ENCODE results near the gene CHRNA1.
A peak's percentile ranks its signal among the peaks of the same experiment; 100 is the strongest.

The CHRNA1 gene

GRCh38 chr2:174776223-174776622, 12.0 kb upstream of the CHRNA1 start:
- ATAC-seq (no peak), DNase-seq (no peak)
- no peaks in the 10 kb centered on the region for H3K9me3 Mint-ChIP-seq
- H3K4me3 Mint-ChIP-seq = no peak overlapping the region
- peaks cover 82% of the 10 kb centered on the region for H3K4me1 Mint-ChIP-seq
- peak overlapping the region in 1 of 2 donors; percentile 45 for H3K27ac Mint-ChIP-seq
- no peaks in the 10 kb centered on the region for H3K27me3 Mint-ChIP-seq

- DNase-seq = no peak
- no peaks in the 10 kb centered on the region for H3K9me3 Mint-ChIP-seq
- H3K27ac Mint-ChIP-seq = peak overlapping the region in 1 of 2 donors; percentile 45
- peaks cover 76% of the 10 kb centered on the region for H3K4me1 Mint-ChIP-seq
- H3K27me3 Mint-ChIP-seq = no peaks in the 10 kb centered on the region
- no peak for ATAC-seq
- H3K4me3 Mint-ChIP-seq = no peak overlapping the region
Observed at GRCh38 chr2:174775571-174775980, 11.3 kb upstream of the CHRNA1 start.

DNA sequence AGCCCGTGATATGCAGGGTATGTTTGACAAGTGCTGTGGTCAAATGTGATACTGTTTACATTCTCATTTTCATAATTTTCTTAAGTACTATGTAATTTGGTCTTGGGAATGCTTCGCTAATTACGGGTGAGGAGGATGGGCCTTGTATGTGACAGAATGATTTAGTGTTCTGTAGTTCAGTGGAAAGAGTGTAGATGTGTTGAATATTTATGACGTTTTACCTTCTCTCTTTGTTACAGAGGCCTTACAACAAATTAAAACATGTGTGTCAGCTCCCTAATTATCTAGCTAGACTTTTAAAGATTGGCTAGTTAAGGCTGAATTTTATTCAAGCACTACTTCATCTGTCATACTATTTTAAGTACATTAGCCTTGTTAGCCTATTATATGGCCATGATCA, 10.6 kb upstream of the CHRNA1 start:
- Mint-ChIP-seq H3K9me3 (no peaks in the 10 kb centered on the region), H3K27me3 (no peaks in the 10 kb centered on the region), H3K27ac (peak overlapping the region in 1 of 2 donors; percentile 23), H3K4me1 (peaks cover 69% of the 10 kb centered on the region), H3K4me3 (no peak overlapping the region)
- ATAC-seq (no peak), DNase-seq (no peak)

DNA sequence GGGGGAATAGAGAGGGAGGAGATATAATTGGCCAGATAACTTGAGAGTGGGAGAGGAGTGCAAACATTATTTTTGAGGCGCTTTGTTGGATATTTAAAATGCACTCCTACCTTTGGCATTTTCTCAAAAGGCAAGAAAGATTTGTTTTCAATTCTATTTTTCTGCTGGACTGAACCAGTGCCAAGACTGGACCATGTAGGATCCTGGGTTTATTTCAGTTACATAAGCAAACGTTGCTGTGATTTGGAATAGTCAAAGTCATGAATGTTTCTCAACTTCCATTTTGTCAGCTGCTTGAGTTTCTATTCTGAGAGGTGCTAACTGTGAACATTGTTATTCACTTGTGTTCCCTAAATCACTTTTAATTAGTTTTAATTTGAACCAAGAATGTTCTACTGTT, 8.9 kb upstream of the CHRNA1 start:
- Mint-ChIP-seq H3K27ac (no peak overlapping the region), H3K27me3 (no peaks in the 10 kb centered on the region), H3K9me3 (no peaks in the 10 kb centered on the region), H3K4me1 (peaks cover 52% of the 10 kb centered on the region), H3K4me3 (no peak overlapping the region)
- ATAC-seq (no peak), DNase-seq (no peak)

DNA sequence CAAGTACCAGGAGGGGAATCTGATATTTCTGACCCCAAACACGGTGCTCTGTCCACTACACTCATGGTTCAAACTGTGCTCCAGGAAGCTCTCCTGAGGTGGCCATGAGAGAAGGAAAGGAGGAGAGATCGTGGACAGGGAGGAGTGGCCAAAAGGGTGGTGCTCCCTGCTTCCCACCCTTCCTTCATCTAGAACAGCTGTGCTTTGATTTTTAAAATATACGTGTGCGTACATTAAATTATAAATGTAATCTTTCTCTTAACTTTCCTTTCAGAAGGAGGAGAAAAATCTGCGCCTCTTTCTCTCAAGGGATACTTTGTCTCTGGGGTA, 8.2 kb upstream of the CHRNA1 start:
- Mint-ChIP-seq H3K27ac (peak overlapping the region in 1 of 2 donors; percentile 82), H3K4me3 (peak overlapping the region; percentile 23 to 42), H3K27me3 (no peaks in the 10 kb centered on the region), H3K4me1 (peaks cover 45% of the 10 kb centered on the region), H3K9me3 (no peaks in the 10 kb centered on the region)
- DNase-seq = no peak
- no peak for ATAC-seq

DNA sequence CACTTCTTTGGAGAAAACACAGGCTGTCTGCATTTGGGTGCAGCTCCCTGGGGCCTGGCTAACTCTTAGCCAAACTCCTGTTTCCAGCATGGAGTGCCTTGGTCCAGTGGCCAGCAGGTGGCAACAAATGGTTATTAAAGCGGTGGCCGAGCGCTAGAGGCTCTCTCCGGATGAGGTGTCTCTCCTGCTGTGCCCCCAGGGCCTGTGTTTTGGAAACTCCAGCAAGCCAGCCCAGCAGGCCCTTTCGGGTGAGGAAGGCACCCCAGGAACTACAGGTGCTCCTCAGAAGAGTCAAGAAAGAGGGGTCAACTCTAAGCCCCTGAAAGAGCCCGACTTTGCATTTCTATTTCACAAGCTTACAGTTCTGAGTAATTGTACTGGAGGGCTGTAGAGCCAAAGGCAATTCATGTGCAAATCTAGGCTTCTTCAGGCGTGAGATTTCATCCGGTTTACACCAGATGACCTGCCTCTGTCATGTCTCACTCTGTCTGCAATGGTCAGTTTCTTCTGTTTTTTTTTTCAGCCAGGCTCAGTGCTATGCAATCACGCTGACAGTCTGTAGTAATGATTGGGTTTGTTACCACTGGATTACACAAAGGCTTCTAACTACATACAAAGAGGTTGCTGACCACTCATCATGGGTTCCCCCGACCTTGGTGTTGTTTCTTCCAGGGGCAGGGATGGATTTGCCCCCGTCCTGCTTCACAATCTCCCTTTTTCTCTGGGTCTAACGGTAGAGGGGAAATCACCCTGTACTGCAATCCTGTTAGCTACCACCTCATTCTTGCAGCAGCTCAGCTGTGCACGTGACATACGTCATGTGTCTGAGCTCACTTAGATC, 7.6 kb upstream of the CHRNA1 start:
- no peaks in the 10 kb centered on the region for H3K27me3 Mint-ChIP-seq
- H3K9me3 Mint-ChIP-seq = no peaks in the 10 kb centered on the region
- DNase-seq = peak; percentile 62 to 73
- peaks cover 39% of the 10 kb centered on the region for H3K4me1 Mint-ChIP-seq
- ATAC-seq = peak; percentile 95
- H3K27ac Mint-ChIP-seq = peak overlapping the region; percentile 55 to 82
- peak overlapping the region in 1 of 2 donors; percentile 23 for H3K4me3 Mint-ChIP-seq

DNA sequence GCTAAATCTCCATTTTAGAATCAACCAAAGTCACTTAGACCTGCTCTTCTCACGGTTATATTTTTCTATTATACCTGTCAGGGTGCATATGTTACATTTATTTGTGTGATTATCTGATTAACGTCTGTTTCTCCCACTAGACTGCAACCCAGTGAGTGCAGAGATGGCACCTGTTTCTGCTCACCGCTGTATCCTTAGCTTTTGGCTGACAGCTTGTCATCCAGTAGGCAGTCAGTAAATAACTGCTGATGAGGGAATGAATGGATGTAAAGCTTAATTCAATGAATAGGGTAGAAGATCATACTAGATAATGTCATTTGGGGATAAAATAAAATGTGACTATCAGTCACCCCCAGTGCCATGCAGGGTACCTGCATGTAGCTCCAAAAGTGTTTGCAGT, 6.9 kb upstream of the CHRNA1 start:
- H3K27ac Mint-ChIP-seq = no peak overlapping the region
- DNase-seq = no peak

GRCh38 chr2:174768557-174768956, 4.3 kb upstream of the CHRNA1 start:
- H3K4me1 Mint-ChIP-seq = peaks cover 21% of the 10 kb centered on the region
- no peak for DNase-seq
- H3K27ac Mint-ChIP-seq = no peak overlapping the region
- no peak overlapping the region for H3K4me3 Mint-ChIP-seq
- no peaks in the 10 kb centered on the region for H3K27me3 Mint-ChIP-seq
- no peak for ATAC-seq
- no peaks in the 10 kb centered on the region for H3K9me3 Mint-ChIP-seq

More for the DNA sequence above, 6.9 kb upstream of the CHRNA1 start:
- no peaks in the 10 kb centered on the region for H3K27me3 Mint-ChIP-seq
- peaks cover 32% of the 10 kb centered on the region for H3K4me1 Mint-ChIP-seq
- ATAC-seq = peak; percentile 6
- H3K4me3 Mint-ChIP-seq = no peak overlapping the region
- no peaks in the 10 kb centered on the region for H3K9me3 Mint-ChIP-seq

- Mint-ChIP-seq H3K4me1 (peaks cover 23% of the 10 kb centered on the region), H3K9me3 (no peaks in the 10 kb centered on the region), H3K27me3 (peaks cover 5% of the 10 kb centered on the region), H3K27ac (no peak overlapping the region), H3K4me3 (no peak overlapping the region)
- ATAC-seq = no peak
- no peak for DNase-seq
Observed at GRCh38 chr2:174766271-174766670, 2.0 kb upstream of the CHRNA1 start.

DNA sequence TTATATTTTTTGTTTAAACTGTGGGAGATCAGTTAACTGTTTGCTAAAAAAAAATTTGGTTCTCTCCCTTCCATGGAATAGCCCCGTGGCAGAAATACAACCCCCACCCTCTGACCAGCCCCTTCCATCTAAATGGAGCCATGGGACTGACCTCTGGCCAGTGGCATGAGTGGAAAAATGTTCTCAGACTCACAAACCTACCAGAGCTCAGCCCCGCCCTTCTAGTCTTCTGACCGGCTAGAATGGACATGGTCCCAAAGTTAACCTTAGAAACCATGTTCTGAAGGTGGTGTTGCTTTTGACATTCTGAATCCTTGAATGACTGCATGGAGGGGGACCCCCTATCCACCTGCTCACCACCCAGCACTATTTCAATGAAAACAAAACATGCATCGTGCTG, 1.3 kb upstream of the CHRNA1 start:
- Mint-ChIP-seq H3K4me1 (peaks cover 23% of the 10 kb centered on the region), H3K9me3 (no peaks in the 10 kb centered on the region), H3K27me3 (peaks cover 5% of the 10 kb centered on the region), H3K27ac (no peak overlapping the region), H3K4me3 (no peak overlapping the region)
- DNase-seq = no peak
- ATAC-seq = no peak

- Mint-ChIP-seq H3K4me1 (peaks cover 29% of the 10 kb centered on the region), H3K27ac (no peak overlapping the region), H3K4me3 (no peak overlapping the region), H3K9me3 (no peaks in the 10 kb centered on the region), H3K27me3 (peaks cover 5% of the 10 kb centered on the region)
- ATAC-seq = no peak
- DNase-seq = no peak
Observed at GRCh38 chr2:174763780-174764179, 492 bp downstream of the CHRNA1 start.

- H3K4me3 Mint-ChIP-seq = no peak overlapping the region
- no peaks in the 10 kb centered on the region for H3K9me3 Mint-ChIP-seq
- peaks cover 5% of the 10 kb centered on the region for H3K27me3 Mint-ChIP-seq
- ATAC-seq = no peak
- no peak for DNase-seq
- peaks cover 29% of the 10 kb centered on the region for H3K4me1 Mint-ChIP-seq
- H3K27ac Mint-ChIP-seq = no peak overlapping the region
Observed at GRCh38 chr2:174762464-174762863, 1.8 kb downstream of the CHRNA1 start.

DNA sequence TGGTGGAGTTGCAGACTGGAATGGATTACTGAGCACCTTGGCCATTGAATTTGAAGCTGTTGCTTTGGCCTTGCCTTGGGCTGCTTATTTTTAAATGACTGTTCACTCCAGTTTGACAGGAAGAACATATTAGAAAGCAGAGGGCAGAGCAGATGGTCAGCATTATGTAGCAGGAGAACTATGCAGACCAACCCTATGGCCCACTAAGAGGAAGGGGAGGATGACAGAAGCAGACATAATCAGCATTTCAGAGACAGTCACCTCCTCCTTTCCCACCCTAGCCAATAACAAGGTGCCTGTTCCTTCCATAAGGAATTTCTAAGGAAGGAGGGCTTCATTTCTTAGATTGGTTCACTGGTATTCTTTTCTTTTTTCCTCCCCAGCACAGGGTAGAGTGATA, 2.4 kb downstream of the CHRNA1 start:
- Mint-ChIP-seq H3K27me3 (peaks cover 5% of the 10 kb centered on the region), H3K9me3 (no peaks in the 10 kb centered on the region), H3K27ac (no peak overlapping the region), H3K4me1 (peaks cover 29% of the 10 kb centered on the region), H3K4me3 (no peak overlapping the region)
- DNase-seq (no peak), ATAC-seq (no peak)

- no peaks in the 10 kb centered on the region for H3K9me3 Mint-ChIP-seq
- H3K27me3 Mint-ChIP-seq = peaks cover 5% of the 10 kb centered on the region
- H3K4me1 Mint-ChIP-seq = peaks cover 29% of the 10 kb centered on the region
- H3K4me3 Mint-ChIP-seq = no peak overlapping the region
- DNase-seq = no peak
- no peak for ATAC-seq
- H3K27ac Mint-ChIP-seq = no peak overlapping the region
Observed at GRCh38 chr2:174760845-174761473, 3.3 kb downstream of the CHRNA1 start.

- ATAC-seq = no peak
- H3K27me3 Mint-ChIP-seq = peaks cover 5% of the 10 kb centered on the region
- H3K27ac Mint-ChIP-seq = no peak overlapping the region
- H3K4me3 Mint-ChIP-seq = no peak overlapping the region
- peaks cover 29% of the 10 kb centered on the region for H3K4me1 Mint-ChIP-seq
- H3K9me3 Mint-ChIP-seq = no peaks in the 10 kb centered on the region
- DNase-seq = no peak
Observed at GRCh38 chr2:174759381-174760065, 4.7 kb downstream of the CHRNA1 start.

DNA sequence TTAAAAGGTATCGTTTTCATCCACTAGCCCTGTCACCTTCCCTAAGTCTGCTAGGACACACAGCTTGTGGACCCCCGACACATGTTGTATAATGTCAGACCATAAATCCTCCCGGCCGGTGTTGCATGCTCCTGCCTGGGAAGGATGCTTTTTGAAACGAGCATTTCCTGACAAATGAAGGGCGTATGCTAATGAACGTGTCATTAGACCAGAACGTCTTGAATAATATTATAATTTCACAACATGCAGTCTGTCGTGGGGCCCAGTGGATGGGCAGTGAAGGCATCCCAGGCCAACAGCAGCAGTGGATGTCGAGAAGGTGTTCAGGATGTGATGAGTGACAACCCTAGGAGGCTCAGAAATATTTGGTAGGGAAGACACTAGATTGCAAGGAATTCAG, 7.5 kb downstream of the CHRNA1 start:
- Mint-ChIP-seq H3K4me3 (no peak overlapping the region), H3K9me3 (no peaks in the 10 kb centered on the region), H3K4me1 (peaks cover 26% of the 10 kb centered on the region), H3K27ac (no peak overlapping the region), H3K27me3 (peaks cover 4% of the 10 kb centered on the region)
- no peak for ATAC-seq
- no peak for DNase-seq
